AG04449 (cell line): Measurements from ENCODE around the gene CRACR2A.

Source experiments
- CTCF ChIA-PET: fragments of 350-600 bp; formaldehyde crosslinking; extraction: SDS; loops from one replicate; lab custom pipeline; 2021; ENCODE audit warnings: antibody characterized with exemption; lab: Yijun Ruan, JAX
- POLR2A ChIA-PET: fragments of 400-600, 350-600 bp; formaldehyde crosslinking; extraction: SDS; loops from one replicate; lab custom pipeline; 2020; ENCODE audit warnings: antibody characterized with exemption, inconsistent platforms; lab: Yijun Ruan, JAX
- DNase-seq: peaks from one replicate; pipeline ENCODE4 v3.0.0-alpha.2; 2010; ENCODE audit warnings: low read depth, low spot score
- H3K4me3 ChIP-seq: 2 replicates; pipeline ENCODE4 v1.5.1; 2011; ENCODE audit warnings: low read depth, mild to moderate bottlenecking, control low read depth, low read length
- CTCF ChIP-seq: IDR thresholded peaks from one replicate; pipeline ENCODE4 v1.5.1; 2011; ENCODE audit warnings: mild to moderate bottlenecking, moderate library complexity, low read length, control low read depth, inconsistent platforms; ENCODE audit not compliant: insufficient read depth; ENCODE audit errors: missing control alignments

The CRACR2A gene

DNA sequence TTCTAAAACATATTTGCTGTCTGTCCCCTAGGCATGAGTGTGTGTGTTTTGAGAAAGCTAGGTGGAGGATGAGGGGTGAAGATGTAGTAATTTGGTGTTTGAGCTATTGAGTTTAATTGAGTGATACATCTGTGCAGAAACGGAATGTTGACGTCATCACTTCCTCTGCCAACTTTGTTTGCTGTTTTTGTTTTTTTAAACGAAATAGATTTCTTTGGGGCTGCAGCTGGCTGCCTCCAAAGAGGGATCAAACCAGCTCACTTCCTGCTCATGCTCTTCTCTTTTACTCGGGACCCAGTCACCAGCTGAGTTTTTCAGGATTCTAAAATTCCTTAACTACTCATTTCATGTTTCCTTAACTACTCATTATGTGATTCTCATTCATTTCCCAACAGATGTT, 19.5 kb upstream of the CRACR2A start:
- CTCF ChIA-PET: interaction anchor here (0.8 to 7.4 kb wide), 4 partner anchors 17 to 471 kb away, joined by 3 to 189 read pairs (median 3); no protein-coding TSS in a partner anchor
- no peak for TF ChIP-seq CTCF
- no peak for DNase-seq
- POLR2A ChIA-PET: no interaction called here
- H3K4me3 ChIP-seq: no peak overlapping the region

DNA sequence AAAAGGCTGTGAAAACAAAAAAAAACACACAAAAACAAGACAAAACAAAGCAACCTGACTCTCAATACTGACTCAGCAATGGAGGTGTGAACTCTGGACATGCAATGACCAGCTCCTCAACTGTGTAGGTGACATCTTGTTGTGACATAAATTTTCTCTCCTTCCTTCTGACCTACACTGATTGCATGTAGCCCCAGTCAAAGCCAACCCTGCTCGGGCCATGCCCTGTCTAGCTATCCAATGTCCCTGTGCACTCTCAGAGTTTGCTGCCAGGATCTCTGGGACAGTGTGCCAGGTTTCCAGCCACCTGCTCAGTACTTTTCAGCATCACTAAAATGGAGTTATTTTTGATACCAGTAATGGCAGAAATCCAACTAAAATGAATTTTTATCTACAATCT, 18.9 kb upstream of the CRACR2A start:
- H3K4me3 ChIP-seq: no peak overlapping the region
- ChIA-PET CTCF (interaction anchor here (0.6 to 7.4 kb wide), 4 partner anchors 29 to 471 kb away, joined by 3 to 189 read pairs (median 3); no protein-coding TSS in a partner anchor), POLR2A (no interaction called here)
- DNase-seq: no peak
- no peak for TF ChIP-seq CTCF

- ChIA-PET CTCF (interaction anchor here (1.1 to 7.4 kb wide), 2 partner anchors 96 to 470 kb away, joined by 3 to 189 read pairs; no protein-coding TSS in a partner anchor), POLR2A (no interaction called here)
- no peak for TF ChIP-seq CTCF
- no peak overlapping the region for H3K4me3 ChIP-seq
- DNase-seq: no peak
Measured at GRCh38 chr12:3770891-3771290, 18.0 kb upstream of the CRACR2A start.

DNA sequence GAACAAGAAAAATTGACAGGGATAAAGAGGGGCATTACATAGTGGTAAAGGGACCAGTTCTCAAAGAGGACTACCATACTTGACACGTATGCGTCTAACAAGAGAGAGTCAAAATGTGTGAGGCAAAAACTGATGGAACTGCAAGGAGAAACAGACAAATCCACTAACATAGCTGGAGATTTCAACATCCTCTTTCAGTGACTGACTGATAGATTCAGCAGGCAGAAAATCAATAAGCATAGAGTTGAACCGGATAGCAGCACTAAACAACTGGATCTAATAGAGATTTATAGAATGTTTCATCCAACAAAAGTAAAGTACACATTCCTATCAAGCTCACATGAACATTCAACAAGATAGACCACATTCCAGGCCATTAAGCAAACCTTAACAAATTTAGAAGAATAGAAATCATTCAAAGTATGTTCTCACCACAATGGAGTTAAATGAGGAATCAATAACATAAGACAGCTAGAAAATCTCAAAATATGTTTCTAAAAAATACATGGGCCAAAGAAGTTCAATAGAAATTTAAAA, 16.1 kb upstream of the CRACR2A start:
- CTCF ChIA-PET: interaction anchor here (0.8 to 2.8 kb wide), 2 partner anchors 427 to 469 kb away, joined by 4 to 18 read pairs; no protein-coding TSS in a partner anchor
- no peak overlapping the region for H3K4me3 ChIP-seq
- POLR2A ChIA-PET: no interaction called here
- TF ChIP-seq CTCF: no peak
- DNase-seq: no peak

DNA sequence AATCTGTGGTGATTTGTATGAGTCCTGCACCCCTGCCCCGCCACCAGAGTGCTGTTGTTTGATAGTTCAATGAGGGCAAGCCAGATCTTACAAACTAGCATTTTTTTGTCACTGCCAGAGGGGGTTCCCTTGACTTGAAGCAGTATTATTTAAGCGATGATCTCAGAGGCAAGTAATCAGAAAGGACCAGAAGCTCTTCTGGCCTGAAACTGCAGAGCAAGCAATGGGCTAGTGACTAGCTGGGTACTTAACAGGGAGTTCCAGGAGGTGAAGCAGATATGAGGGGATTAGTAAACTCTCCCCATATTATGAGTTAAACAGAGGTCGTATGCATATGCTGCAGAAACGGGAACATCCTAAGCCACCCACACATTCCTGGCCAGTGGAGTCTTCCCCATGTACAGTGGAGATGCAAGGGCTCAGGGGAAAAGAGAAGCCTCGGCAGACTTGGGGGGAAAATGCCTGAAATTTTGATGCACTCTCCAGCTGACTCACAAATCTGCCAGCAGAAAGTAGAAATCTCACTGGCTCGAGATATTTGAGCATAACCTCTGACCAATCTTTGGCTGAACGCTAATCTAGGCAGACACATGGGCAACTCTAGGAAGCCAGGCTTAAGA, 8.3 kb upstream of the CRACR2A start:
- DNase-seq: no peak
- TF ChIP-seq CTCF: no peak
- no peak overlapping the region for H3K4me3 ChIP-seq
- ChIA-PET POLR2A (no interaction called here), CTCF (interaction anchor here (0.6 to 1.1 kb wide), 2 partner anchors 105 to 545 kb away, joined by 3 read pairs; no protein-coding TSS in a partner anchor)

DNA sequence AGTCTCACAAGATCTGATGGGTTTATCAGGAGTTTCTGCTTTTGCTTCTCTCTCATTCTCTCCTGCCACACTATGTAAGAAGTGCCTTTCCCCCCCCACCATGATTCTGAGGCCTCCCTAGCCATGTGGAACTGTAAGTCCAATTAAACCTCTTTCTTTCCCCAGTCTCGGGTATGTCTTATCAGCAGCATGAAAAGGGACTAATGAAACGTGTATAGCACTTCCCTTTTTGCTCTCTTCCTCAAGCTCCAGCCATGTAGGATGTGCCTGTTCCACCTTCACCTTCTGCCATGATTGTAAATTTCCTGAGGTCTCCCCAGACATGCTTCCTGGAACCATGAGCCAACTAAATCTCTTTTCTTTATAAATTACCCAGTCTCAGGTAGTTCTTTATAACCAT, 7.0 kb upstream of the CRACR2A start:
- CTCF ChIA-PET: no interaction called here
- POLR2A ChIA-PET: no interaction called here
- no peak for DNase-seq
- no peak overlapping the region for H3K4me3 ChIP-seq
- no peak for TF ChIP-seq CTCF
